Measurements from ENCODE around the gene DNAAF3. TPM values are rescaled to one million over a fixed set of nuclear protein-coding genes. Genes with fewer than 3 reads are reported as not detected.
"Not testable (repeated sequence)": the region's sequence is repeated elsewhere in the genome, so short reads cannot be mapped to it uniquely, and the experiment has no call there.

DNAAF3 gene
- total RNA-seq, 1 donor: 1.3 TPM

GRCh38 chr19:55176076-55176475, 9.7 kb upstream of the DNAAF3 start:
- peak in 1 of 3 donors; percentile 22 for DNase-seq (ENCODE audit: low read depth in 2 of 3, low spot score in 2 of 3)

- DNase-seq (ENCODE audit: low read depth in 2 of 3, low spot score in 2 of 3): no peak
Measured at GRCh38 chr19:55175117-55175867, 8.9 kb upstream of the DNAAF3 start.

GRCh38 chr19:55174425-55175116, 8.2 kb upstream of the DNAAF3 start:
- no peak for DNase-seq (ENCODE audit: low read depth in 2 of 3, low spot score in 2 of 3)

- peak in 2 of 3 donors; percentile 24 to 54 for DNase-seq (ENCODE audit: low read depth in 2 of 3, low spot score in 2 of 3)
Measured at GRCh38 chr19:55173714-55174409, 7.4 kb upstream of the DNAAF3 start.

GRCh38 chr19:55173186-55173713, 6.8 kb upstream of the DNAAF3 start:
- no peak for DNase-seq (ENCODE audit: low read depth in 2 of 3, low spot score in 2 of 3)

- no peak for DNase-seq (ENCODE audit: low read depth in 2 of 3, low spot score in 2 of 3)
Measured at GRCh38 chr19:55172741-55173140, 6.3 kb upstream of the DNAAF3 start.

- DNase-seq (ENCODE audit: low read depth in 2 of 3, low spot score in 2 of 3): not testable (repeated sequence)
Measured at GRCh38 chr19:55172318-55172717, 5.9 kb upstream of the DNAAF3 start.

GRCh38 chr19:55171440-55171839, 5.0 kb upstream of the DNAAF3 start:
- DNase-seq (ENCODE audit: low read depth in 2 of 3, low spot score in 2 of 3): no peak

- no peak for DNase-seq (ENCODE audit: low read depth in 2 of 3, low spot score in 2 of 3)
Measured at GRCh38 chr19:55169136-55169535, 2.7 kb upstream of the DNAAF3 start.

- DNase-seq (ENCODE audit: low read depth in 2 of 3, low spot score in 2 of 3): peak in 2 of 3 donors; percentile 95
Measured at GRCh38 chr19:55165952-55166529, 372 bp downstream of the DNAAF3 start.

- no peak for DNase-seq (ENCODE audit: low read depth in 2 of 3, low spot score in 2 of 3)
Measured at GRCh38 chr19:55161571-55162322, 4.7 kb downstream of the DNAAF3 start.

GRCh38 chr19:55160986-55161365, 5.4 kb downstream of the DNAAF3 start:
- DNase-seq (ENCODE audit: low read depth in 2 of 3, low spot score in 2 of 3): no peak

- peak; percentile 68 to 92 (median 89) for DNase-seq (ENCODE audit: low read depth in 2 of 3, low spot score in 2 of 3)
Measured at GRCh38 chr19:55160128-55160985, 6.1 kb downstream of the DNAAF3 start.

GRCh38 chr19:55158848-55159749, 7.3 kb downstream of the DNAAF3 start:
- DNase-seq (ENCODE audit: low read depth in 2 of 3, low spot score in 2 of 3): no peak

GRCh38 chr19:55158423-55158822, 8.0 kb downstream of the DNAAF3 start:
- no peak for DNase-seq (ENCODE audit: low read depth in 2 of 3, low spot score in 2 of 3)

- no peak for DNase-seq (ENCODE audit: low read depth in 2 of 3, low spot score in 2 of 3)
Measured at GRCh38 chr19:55157064-55157908, 9.1 kb downstream of the DNAAF3 start, which contains the start of gene TNNI3. Gene TNNI3 (minus strand): TSS chr19:55157732. CDS start chr19:55157589, 143 bp downstream.
